GM18868 (cell line): ENCODE results near the gene PILRB.
"Not testable (repeated sequence)": the region's sequence is repeated elsewhere in the genome, so short reads cannot be mapped to it uniquely, and the experiment has no call there.

Source experiments
- ATAC-seq: cut with Tn5 transposase; IDR thresholded peaks from one replicate; pipeline ENCODE4 v1.9.1; 2021; ENCODE audit warnings: mild to moderate bottlenecking, moderate library complexity; ENCODE audit not compliant: unreplicated experiment

The PILRB gene

DNA sequence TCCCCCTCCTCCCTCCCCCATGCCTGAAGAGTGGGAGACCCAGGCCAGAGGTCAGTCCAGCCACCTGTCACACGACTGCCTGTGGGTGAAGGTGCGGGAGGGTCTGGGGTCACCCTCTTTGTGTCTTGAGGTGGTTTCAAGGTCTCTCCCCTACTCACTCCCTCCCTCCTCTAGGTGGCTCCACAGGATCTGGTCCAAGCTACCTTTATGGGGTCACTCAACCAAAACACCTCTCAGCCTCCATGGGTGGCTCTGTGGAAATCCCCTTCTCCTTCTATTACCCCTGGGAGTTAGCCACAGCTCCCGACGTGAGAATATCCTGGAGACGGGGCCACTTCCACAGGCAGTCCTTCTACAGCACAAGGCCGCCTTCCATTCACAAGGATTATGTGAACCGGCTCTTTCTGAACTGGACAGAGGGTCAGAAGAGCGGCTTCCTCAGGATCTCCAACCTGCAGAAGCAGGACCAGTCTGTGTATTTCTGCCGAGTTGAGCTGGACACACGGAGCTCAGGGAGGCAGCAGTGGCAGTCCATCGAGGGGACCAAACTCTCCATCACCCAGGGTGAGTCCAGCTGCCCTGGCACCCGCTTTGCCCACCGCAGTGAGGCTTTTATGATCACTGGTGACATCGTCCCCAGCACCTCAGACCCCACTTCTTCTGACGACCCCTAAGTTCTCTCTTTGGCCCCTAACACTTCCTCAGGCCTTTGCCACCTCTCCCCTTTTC is 16.1 kb downstream of the PILRB start:
- not testable (repeated sequence) for ATAC-seq

GRCh38 chr7:100374601-100375000 is 16.7 kb downstream of the PILRB start:
- no peak for ATAC-seq

- ATAC-seq = no peak
Measured at GRCh38 chr7:100376066-100376465, 18.1 kb downstream of the PILRB start.

- ATAC-seq = no peak
Measured at GRCh38 chr7:100378114-100378755, 20.3 kb downstream of the PILRB start.

- no peak for ATAC-seq
Measured at GRCh38 chr7:100380196-100380595, 22.3 kb downstream of the PILRB start.

- ATAC-seq = not testable (repeated sequence)
Measured at GRCh38 chr7:100381531-100382233, 23.8 kb downstream of the PILRB start.

DNA sequence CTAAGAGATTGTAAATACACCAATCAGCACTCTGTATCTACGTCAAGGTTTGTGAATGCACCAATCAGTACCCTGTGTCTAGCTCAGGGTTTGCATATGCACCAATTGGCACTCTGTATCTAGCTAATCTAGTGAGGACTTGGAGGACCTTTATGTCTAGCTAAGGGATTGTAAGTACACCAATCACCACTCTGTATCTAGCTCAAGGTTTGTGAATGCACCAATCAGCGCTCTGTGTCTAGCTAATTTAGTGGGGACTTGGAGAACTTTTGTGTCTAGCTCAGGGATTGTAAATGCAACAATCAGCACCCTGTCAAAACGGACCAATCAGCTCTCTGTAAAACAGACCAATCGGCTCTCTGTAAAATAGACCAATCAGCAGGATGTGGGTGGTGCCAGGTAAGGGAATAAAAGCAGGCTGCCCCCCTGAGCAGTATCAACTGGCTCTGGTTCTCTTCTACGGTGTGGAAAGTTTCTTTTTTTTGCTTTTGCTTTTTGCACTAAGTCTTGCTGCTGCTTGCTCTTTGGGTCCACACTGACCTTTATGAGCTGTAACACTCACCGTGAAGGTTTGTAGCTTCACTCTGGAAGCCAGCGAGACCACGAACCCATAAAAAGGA is 24.4 kb downstream of the PILRB start:
- ATAC-seq = not testable (repeated sequence)

DNA sequence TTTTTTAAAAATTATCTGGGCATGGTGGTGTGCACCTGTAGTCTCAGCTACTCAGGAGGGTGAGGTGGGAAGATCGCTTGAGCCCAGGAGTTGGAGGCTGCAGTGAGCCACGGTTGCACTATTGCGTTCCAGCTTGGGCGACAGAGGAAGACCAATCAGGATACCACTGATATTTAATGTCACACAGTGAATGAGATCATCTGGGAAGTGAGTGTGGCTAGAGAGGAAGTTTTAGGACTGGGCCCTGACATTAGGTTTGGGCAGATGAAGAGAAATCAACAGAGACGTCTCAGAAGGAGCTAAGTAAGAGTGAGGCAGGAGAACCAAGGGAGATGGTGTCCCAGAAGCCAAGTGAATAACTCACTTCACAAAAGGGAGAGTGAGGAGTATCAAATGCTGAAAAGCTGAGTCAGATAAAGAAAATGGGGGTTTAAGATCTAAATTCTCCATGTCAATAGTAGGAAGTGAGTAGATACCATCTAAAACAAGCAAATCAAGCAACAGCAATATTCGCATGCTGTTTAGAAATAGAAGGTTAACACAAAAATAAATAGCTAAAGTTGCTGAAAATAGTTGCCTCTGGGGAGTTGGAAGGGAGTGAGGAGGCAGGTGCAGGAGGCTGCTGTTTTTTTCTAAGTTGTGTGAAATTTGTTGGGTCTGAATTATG is 26.8 kb downstream of the PILRB start:
- no peak for ATAC-seq

- no peak for ATAC-seq
Measured at GRCh38 chr7:100386940-100387339, 29.0 kb downstream of the PILRB start.

DNA sequence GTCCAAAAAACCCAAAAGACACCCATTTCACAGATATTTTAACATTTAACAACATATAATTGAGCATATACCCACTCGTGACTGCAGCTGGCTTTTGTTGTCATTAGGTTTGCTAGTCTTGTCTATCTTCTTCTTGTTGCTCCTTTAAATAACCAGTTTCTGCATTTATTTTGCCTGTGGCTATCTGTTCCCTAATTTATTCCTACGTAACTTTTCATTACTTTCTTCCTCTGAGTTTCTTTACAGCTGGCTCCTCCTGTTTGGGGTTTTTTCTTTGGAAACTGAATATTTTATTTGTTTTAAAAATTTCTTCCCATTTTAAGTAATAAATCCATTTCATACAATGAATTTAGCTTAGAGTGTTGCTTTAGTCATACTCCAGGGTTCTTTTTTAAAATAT is 29.8 kb downstream of the PILRB start:
- no peak for ATAC-seq

GRCh38 chr7:100389437-100390088 is 31.6 kb downstream of the PILRB start:
- no peak for ATAC-seq

DNA sequence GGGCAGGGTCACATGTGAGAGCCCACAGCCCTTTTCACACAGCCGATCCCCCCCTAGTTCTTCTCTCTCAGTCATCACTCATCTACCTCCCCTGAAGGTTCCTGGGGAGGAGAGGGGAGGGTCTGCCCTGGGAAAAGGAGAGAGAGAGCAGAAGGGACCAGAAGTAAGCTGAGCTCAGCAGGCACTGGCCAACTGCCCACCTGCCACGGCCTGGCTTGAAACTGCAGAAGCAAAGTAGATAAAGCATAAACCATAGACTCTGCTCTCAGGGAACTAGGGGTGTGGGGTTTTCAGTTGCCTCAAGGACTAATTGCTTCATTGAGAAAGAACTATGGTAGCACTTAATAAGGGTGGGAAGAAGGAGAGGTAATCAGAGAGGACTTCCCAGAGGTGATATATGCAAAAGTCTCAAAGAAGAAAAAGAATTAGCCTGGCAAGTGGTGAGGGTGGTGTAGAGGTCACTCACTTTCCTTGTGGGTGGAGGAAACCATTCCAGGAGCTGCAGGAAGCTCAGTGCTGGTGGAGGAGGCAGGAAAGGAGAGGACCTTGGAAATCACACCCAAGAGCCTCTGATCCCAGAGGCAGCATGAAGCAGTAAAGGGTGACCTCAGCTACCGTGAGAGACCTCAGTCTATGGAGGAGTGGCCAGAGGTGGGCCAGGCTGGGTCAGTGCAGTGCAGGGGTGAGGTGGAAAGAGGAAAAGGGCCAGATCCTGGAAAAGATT is 32.5 kb downstream of the PILRB start:
- ATAC-seq = no peak

GRCh38 chr7:100393233-100393905 is 35.5 kb downstream of the PILRB start:
- ATAC-seq = no peak

- ATAC-seq = no peak
Measured at GRCh38 chr7:100394077-100394476, 36.2 kb downstream of the PILRB start.

GRCh38 chr7:100396421-100396982 is 38.6 kb downstream of the PILRB start:
- peak; percentile 90 for ATAC-seq

DNA sequence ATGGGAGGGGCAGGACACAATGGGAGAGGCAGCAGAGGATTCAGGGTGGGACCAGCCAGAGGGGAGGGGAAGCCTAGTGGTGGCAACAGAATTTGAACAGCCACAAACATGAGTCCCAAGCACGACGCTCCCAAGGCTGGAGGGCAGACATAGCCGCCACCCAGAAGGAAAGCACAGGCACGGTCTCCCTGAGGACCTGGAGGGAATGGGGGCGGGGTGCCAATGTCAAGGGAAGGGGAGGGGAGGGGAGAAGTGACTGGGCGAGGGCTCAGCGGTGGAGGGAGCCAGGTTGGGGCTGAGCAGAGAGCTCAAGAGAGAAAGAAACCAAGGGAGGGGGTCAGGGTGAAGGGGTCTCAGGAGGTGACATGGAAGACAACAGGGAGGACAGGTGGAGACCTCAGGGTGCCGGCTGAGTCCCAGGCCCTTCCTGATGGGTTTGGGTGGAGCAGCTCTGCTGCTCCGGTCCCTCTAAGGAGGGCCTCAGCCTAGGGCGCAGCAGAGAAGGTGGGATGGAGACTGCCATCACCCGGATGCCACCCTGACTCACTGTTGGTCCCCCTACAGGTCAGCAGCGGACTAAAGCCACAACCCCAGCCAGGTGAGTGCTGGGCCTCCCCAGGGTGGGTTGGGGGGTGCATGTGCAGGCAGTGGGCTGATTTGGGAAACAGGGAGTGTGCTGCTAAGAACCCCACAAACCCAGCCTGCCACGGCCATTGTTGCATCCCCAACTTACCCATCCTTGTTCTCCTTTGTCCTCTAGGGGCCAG is 39.6 kb downstream of the PILRB start:
- no peak for ATAC-seq

DNA sequence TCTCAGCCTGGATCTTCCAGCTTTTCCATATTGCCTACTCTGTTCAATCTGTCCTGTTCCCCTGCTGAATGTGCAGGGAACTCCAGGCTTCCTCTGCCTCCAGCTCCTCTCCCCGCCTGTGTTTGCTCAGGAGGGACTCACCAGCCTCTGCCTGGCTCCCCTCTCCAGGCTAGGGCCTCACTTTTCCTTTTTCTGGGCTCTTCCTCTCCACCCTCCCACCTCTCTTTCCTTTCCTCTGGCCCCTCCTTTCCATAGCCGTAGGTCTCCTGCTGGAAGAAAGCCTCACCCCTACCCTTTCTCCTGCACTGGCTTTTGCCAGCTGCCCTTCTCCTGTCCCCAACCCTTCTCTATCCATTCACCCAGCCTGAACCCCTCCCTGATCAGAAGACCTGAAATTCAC is 40.3 kb downstream of the PILRB start:
- no peak for ATAC-seq

DNA sequence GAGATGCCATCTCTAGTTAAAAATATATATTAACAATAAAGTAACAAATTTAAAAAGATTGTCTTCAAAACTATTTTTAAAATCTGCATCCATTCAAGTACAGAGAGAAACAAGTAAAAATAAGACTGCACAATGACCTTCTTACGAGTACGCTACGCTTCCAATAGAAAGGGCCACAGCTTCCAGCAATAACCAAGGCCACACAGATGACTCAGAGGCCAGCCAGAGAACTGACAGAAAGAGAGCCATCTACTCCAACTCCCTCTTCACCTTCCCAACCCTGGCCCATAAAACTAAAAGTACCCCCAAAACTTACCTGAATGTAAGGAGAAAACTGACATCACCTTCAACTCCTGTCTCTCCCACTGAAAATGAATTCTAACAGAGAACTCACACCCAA is 42.1 kb downstream of the PILRB start:
- ATAC-seq = no peak
